GM12873 (cell line): ENCODE data around the gene MROH2A.

Experiments
- TF ChIP-seq, protein P1 (sequence below): IDR thresholded peaks from 2 replicates; pipeline ENCODE4 v1.5.1; 2012; ENCODE audit warnings: low read depth, mild to moderate bottlenecking, moderate library complexity, low read length, control low read depth; ENCODE audit not compliant: insufficient read depth; ENCODE audit errors: missing control alignments

The MROH2A gene

GRCh38 chr2:233793465-233794127 lies 15.5 kb downstream of the MROH2A start:
- TF ChIP-seq, protein P1, sequence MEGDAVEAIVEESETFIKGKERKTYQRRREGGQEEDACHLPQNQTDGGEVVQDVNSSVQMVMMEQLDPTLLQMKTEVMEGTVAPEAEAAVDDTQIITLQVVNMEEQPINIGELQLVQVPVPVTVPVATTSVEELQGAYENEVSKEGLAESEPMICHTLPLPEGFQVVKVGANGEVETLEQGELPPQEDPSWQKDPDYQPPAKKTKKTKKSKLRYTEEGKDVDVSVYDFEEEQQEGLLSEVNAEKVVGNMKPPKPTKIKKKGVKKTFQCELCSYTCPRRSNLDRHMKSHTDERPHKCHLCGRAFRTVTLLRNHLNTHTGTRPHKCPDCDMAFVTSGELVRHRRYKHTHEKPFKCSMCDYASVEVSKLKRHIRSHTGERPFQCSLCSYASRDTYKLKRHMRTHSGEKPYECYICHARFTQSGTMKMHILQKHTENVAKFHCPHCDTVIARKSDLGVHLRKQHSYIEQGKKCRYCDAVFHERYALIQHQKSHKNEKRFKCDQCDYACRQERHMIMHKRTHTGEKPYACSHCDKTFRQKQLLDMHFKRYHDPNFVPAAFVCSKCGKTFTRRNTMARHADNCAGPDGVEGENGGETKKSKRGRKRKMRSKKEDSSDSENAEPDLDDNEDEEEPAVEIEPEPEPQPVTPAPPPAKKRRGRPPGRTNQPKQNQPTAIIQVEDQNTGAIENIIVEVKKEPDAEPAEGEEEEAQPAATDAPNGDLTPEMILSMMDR = no peak

GRCh38 chr2:233794128-233794658 lies 16.1 kb downstream of the MROH2A start:
- TF ChIP-seq, protein P1 = no peak

- TF ChIP-seq, protein P1 = no peak
Measured at GRCh38 chr2:233795735-233796171, 17.6 kb downstream of the MROH2A start.

- TF ChIP-seq, protein P1 = no peak
Measured at GRCh38 chr2:233796254-233796653, 18.1 kb downstream of the MROH2A start.

DNA sequence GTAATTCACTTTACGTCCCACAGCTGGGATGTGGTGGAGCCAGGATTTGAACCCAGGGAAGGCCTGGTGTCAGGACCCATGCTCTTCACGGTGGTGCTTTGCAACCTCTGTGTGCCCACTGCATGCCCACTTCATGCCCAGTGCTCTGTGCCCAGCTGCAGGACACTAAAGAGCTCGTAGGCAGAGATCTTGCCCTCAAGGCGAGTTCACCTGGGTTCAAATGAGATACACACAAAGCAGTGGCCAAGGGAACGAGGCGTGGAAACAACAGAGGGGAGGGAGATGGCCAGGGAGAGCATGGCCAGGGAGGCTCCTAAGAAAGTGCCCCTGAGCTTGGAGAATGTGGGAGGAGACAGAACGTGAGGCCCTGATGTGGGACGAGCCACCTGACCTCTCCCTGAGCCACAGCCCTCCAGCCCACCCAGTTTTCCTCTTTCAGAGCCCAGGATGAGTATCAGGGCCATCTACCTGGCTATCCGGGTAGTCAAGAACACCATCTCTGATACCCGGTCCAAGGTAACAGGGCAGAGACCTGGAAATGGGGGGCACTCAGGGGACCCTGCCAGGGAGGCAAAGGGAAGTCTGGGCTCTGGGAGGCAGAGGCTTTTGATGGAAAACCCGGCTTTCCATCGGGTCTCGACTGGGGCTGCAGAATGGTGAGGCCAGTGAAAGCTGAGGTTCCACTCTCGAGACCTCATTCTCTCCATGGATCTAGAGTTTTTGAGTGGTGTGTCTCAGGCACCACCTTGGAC lies 20.4 kb downstream of the MROH2A start:
- TF ChIP-seq, protein P1 = no peak

DNA sequence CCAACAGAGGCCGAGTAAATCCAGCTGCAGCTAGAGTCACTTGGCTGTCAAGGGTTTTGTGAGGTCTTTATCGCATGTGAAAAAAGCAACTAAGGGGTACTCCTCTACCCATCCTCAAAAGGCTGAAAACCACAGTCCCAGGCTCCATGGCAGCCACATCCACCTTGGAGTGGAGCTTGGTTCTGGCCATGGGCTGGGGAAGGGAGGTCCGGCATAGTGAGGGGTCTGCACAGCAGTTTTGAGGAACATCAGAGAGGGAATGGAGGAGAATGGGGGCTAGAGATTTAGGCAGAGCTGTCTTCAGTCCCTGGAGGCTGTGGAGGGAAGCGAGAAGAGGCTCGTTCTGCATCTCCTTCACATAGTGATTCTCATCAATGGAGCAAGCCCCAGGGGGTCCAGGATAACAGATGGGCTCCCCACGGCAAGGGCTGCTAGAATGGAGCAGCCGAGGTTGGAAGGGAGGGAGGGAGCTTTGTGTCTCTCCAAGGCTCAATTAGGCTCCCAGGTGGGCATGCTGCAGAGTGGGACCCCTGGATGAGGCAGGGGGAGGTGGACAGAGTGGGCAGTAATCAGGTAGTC lies 21.0 kb downstream of the MROH2A start:
- TF ChIP-seq, protein P1 = no peak

GRCh38 chr2:233799716-233800115 lies 21.6 kb downstream of the MROH2A start:
- TF ChIP-seq, protein P1 = no peak
